ENCODE measurements around the gene SAMD13.

The SAMD13 gene

GRCh38 chr1:84363622-84364021 lies 62.1 kb downstream of the SAMD13 start:
- no peaks in the 10 kb centered on the region for H3K36me3 ChIP-seq (ENCODE audit: insufficient read depth, low read length)
- H3K4me1 ChIP-seq (ENCODE audit: control insufficient read depth, insufficient read depth, low read length), result peaks cover 31% of the 10 kb centered on the region
- no peak overlapping the region for H3K4me3 ChIP-seq (ENCODE audit: low read length)
- no peak overlapping the region for H3K9ac ChIP-seq (ENCODE audit: low read depth, low read length)
- no peaks in the 10 kb centered on the region for H3K27me3 ChIP-seq (ENCODE audit: control insufficient read depth, insufficient read depth, low read length)
- no peak overlapping the region for H3K4me2 ChIP-seq (ENCODE audit: low read length)
- H3K9me3 ChIP-seq (replicated peaks; ENCODE audit: low read length), result no peaks in the 10 kb centered on the region

- Histone ChIP-seq H3K9ac (ENCODE audit: low read depth, low read length) (no peak overlapping the region), H3K4me1 (ENCODE audit: control insufficient read depth, insufficient read depth, low read length) (peaks cover 34% of the 10 kb centered on the region), H3K36me3 (ENCODE audit: insufficient read depth, low read length) (no peaks in the 10 kb centered on the region), H3K4me3 (ENCODE audit: low read length) (peak overlapping the region; percentile 31), H3K4me2 (ENCODE audit: low read length) (peak overlapping the region; percentile 67), H3K27me3 (ENCODE audit: control insufficient read depth, insufficient read depth, low read length) (no peaks in the 10 kb centered on the region), H3K9me3 (replicated peaks; ENCODE audit: low read length) (no peaks in the 10 kb centered on the region)
Measured at GRCh38 chr1:84365225-84366221, 64.0 kb downstream of the SAMD13 start.

GRCh38 chr1:84366786-84367185 lies 65.3 kb downstream of the SAMD13 start:
- H3K27me3 ChIP-seq (ENCODE audit: control insufficient read depth, insufficient read depth, low read length), result no peaks in the 10 kb centered on the region
- H3K9me3 ChIP-seq (replicated peaks; ENCODE audit: low read length), result no peaks in the 10 kb centered on the region
- no peak overlapping the region for H3K4me3 ChIP-seq (ENCODE audit: low read length)
- peak overlapping the region; percentile 1 for H3K4me2 ChIP-seq (ENCODE audit: low read length)
- H3K4me1 ChIP-seq (ENCODE audit: control insufficient read depth, insufficient read depth, low read length), result peaks cover 46% of the 10 kb centered on the region
- H3K9ac ChIP-seq (ENCODE audit: low read depth, low read length), result no peak overlapping the region
- H3K36me3 ChIP-seq (ENCODE audit: insufficient read depth, low read length), result no peaks in the 10 kb centered on the region

GRCh38 chr1:84367219-84367618 lies 65.7 kb downstream of the SAMD13 start:
- Histone ChIP-seq H3K9me3 (replicated peaks; ENCODE audit: low read length) (no peaks in the 10 kb centered on the region), H3K36me3 (ENCODE audit: insufficient read depth, low read length) (no peaks in the 10 kb centered on the region), H3K4me3 (ENCODE audit: low read length) (no peak overlapping the region)

GRCh38 chr1:84368441-84368840 lies 66.9 kb downstream of the SAMD13 start:
- H3K27me3 ChIP-seq (ENCODE audit: control insufficient read depth, insufficient read depth, low read length), result no peaks in the 10 kb centered on the region
- H3K4me2 ChIP-seq (ENCODE audit: low read length), result no peak overlapping the region
- no peaks in the 10 kb centered on the region for H3K9me3 ChIP-seq (replicated peaks; ENCODE audit: low read length)
- no peaks in the 10 kb centered on the region for H3K36me3 ChIP-seq (ENCODE audit: insufficient read depth, low read length)
- no peak overlapping the region for H3K9ac ChIP-seq (ENCODE audit: low read depth, low read length)
- peaks cover 39% of the 10 kb centered on the region for H3K4me1 ChIP-seq (ENCODE audit: control insufficient read depth, insufficient read depth, low read length)
- no peak overlapping the region for H3K4me3 ChIP-seq (ENCODE audit: low read length)

More at GRCh38 chr1:84367219-84367618, 65.7 kb downstream of the SAMD13 start:
- Histone ChIP-seq H3K9ac (ENCODE audit: low read depth, low read length) (no peak overlapping the region), H3K27me3 (ENCODE audit: control insufficient read depth, insufficient read depth, low read length) (no peaks in the 10 kb centered on the region), H3K4me2 (ENCODE audit: low read length) (no peak overlapping the region), H3K4me1 (ENCODE audit: control insufficient read depth, insufficient read depth, low read length) (peaks cover 46% of the 10 kb centered on the region)

- H3K9ac ChIP-seq (ENCODE audit: low read depth, low read length), result no peak overlapping the region
- no peak overlapping the region for H3K4me3 ChIP-seq (ENCODE audit: low read length)
- H3K4me1 ChIP-seq (ENCODE audit: control insufficient read depth, insufficient read depth, low read length), result peaks cover 37% of the 10 kb centered on the region
- no peaks in the 10 kb centered on the region for H3K36me3 ChIP-seq (ENCODE audit: insufficient read depth, low read length)
- no peak overlapping the region for H3K4me2 ChIP-seq (ENCODE audit: low read length)
- H3K27me3 ChIP-seq (ENCODE audit: control insufficient read depth, insufficient read depth, low read length), result no peaks in the 10 kb centered on the region
- H3K9me3 ChIP-seq (replicated peaks; ENCODE audit: low read length), result no peaks in the 10 kb centered on the region
Measured at GRCh38 chr1:84370266-84370665, 68.8 kb downstream of the SAMD13 start.

- no peaks in the 10 kb centered on the region for H3K27me3 ChIP-seq (ENCODE audit: control insufficient read depth, insufficient read depth, low read length)
- H3K4me2 ChIP-seq (ENCODE audit: low read length), result no peak overlapping the region
- peaks cover 38% of the 10 kb centered on the region for H3K4me1 ChIP-seq (ENCODE audit: control insufficient read depth, insufficient read depth, low read length)
- no peaks in the 10 kb centered on the region for H3K9me3 ChIP-seq (replicated peaks; ENCODE audit: low read length)
- no peak overlapping the region for H3K9ac ChIP-seq (ENCODE audit: low read depth, low read length)
- no peak overlapping the region for H3K4me3 ChIP-seq (ENCODE audit: low read length)
- no peaks in the 10 kb centered on the region for H3K36me3 ChIP-seq (ENCODE audit: insufficient read depth, low read length)
Measured at GRCh38 chr1:84370831-84371394, 69.4 kb downstream of the SAMD13 start.

- Histone ChIP-seq H3K36me3 (ENCODE audit: insufficient read depth, low read length) (no peaks in the 10 kb centered on the region), H3K9me3 (replicated peaks; ENCODE audit: low read length) (no peaks in the 10 kb centered on the region), H3K9ac (ENCODE audit: low read depth, low read length) (no peak overlapping the region)
Measured at GRCh38 chr1:84373436-84374141, 72.1 kb downstream of the SAMD13 start.

GRCh38 chr1:84374991-84375696 lies 73.6 kb downstream of the SAMD13 start:
- Histone ChIP-seq H3K27me3 (ENCODE audit: control insufficient read depth, insufficient read depth, low read length) (no peaks in the 10 kb centered on the region), H3K4me3 (ENCODE audit: low read length) (no peak overlapping the region), H3K4me1 (ENCODE audit: control insufficient read depth, insufficient read depth, low read length) (peaks cover 66% of the 10 kb centered on the region), H3K9ac (ENCODE audit: low read depth, low read length) (no peak overlapping the region), H3K36me3 (ENCODE audit: insufficient read depth, low read length) (no peaks in the 10 kb centered on the region), H3K4me2 (ENCODE audit: low read length) (no peak overlapping the region), H3K9me3 (replicated peaks; ENCODE audit: low read length) (no peaks in the 10 kb centered on the region)

More at GRCh38 chr1:84373436-84374141, 72.1 kb downstream of the SAMD13 start:
- H3K27me3 ChIP-seq (ENCODE audit: control insufficient read depth, insufficient read depth, low read length), result no peaks in the 10 kb centered on the region
- H3K4me3 ChIP-seq (ENCODE audit: low read length), result no peak overlapping the region
- no peak overlapping the region for H3K4me2 ChIP-seq (ENCODE audit: low read length)
- H3K4me1 ChIP-seq (ENCODE audit: control insufficient read depth, insufficient read depth, low read length), result peaks cover 52% of the 10 kb centered on the region

- no peak overlapping the region for H3K9ac ChIP-seq (ENCODE audit: low read depth, low read length)
- H3K4me3 ChIP-seq (ENCODE audit: low read length), result no peak overlapping the region
- H3K36me3 ChIP-seq (ENCODE audit: insufficient read depth, low read length), result no peaks in the 10 kb centered on the region
- H3K27me3 ChIP-seq (ENCODE audit: control insufficient read depth, insufficient read depth, low read length), result no peaks in the 10 kb centered on the region
- H3K4me2 ChIP-seq (ENCODE audit: low read length), result no peak overlapping the region
- no peaks in the 10 kb centered on the region for H3K9me3 ChIP-seq (replicated peaks; ENCODE audit: low read length)
- peaks cover 55% of the 10 kb centered on the region for H3K4me1 ChIP-seq (ENCODE audit: control insufficient read depth, insufficient read depth, low read length)
Measured at GRCh38 chr1:84376000-84376910, 74.7 kb downstream of the SAMD13 start.
